Upper lobe of right lung (tissue), 1 donor: ENCODE results near the gene NPAS3. TPM values are rescaled to one million over a fixed set of nuclear protein-coding genes. Genes with fewer than 3 reads are reported as not detected.

Source experiments
- ATAC-seq: fragments of 200-7000 bp; cut with Tn5 transposase; one replicate; pipeline ENCODE4 v1.9.1; 2020; ENCODE audit warnings: mild to moderate bottlenecking, moderate library complexity
- DNase-seq: peaks from one replicate; pipeline ENCODE4 v3.0.0-alpha.2; 2020
- H3K27ac ChIP-seq: fragments of 200-600 bp; one replicate; pipeline ENCODE4 v1.8.0; 2022
- H3K27me3 ChIP-seq: fragments of 200-600 bp; one replicate; pipeline ENCODE4 v1.8.0; 2022; ENCODE audit warnings: mild to moderate bottlenecking
- H3K36me3 ChIP-seq: fragments of 200-600 bp; one replicate; pipeline ENCODE4 v1.8.0; 2022
- H3K4me1 ChIP-seq: fragments of 200-600 bp; one replicate; pipeline ENCODE4 v1.8.0; 2022
- H3K4me3 ChIP-seq: fragments of 200-600 bp; one replicate; pipeline ENCODE4 v1.8.0; 2022; ENCODE audit warnings: mild to moderate bottlenecking
- H3K9me3 ChIP-seq: fragments of 200-600 bp; one replicate; pipeline ENCODE4 v1.8.0; 2022
- intact Hi-C: fragments of 100-400 bp; cut with DNase I; formaldehyde crosslinking; loops from one replicate; pipeline ENCODE4 v1.11.0; 2022
- total RNA-seq: library from RNA; stranded (reverse); fragmentation: NEBNext Ultra II Directional; extraction: Animal tissue kit (Norgen Biotek cat#: 25700); gene quantifications from one replicate; pipeline ENCODE4 v1.2.1, GENCODE V29; 2021
- TF ChIP-seq, protein P1 (sequence below): fragments of 200-600 bp; IDR thresholded peaks from one replicate; pipeline ENCODE4 v1.8.0; 2022; ENCODE audit warnings: antibody characterized with exemption
- donor health status: DM: no; HTN: yes; CAD: no; lungs with severe emphysema.

The NPAS3 gene
- total RNA-seq, 1 donor from 2014 or later, result 1.2 TPM

GRCh38 chr14:33650430-33650829 is 711.8 kb downstream of the NPAS3 start:
- Histone ChIP-seq H3K27ac (no peak overlapping the region), H3K27me3 (no peaks in the 10 kb centered on the region), H3K4me3 (no peak overlapping the region), H3K36me3 (no peaks in the 10 kb centered on the region), H3K9me3 (no peaks in the 10 kb centered on the region), H3K4me1 (no peaks in the 10 kb centered on the region)
- no peak for ATAC-seq
- TF ChIP-seq, protein P1, sequence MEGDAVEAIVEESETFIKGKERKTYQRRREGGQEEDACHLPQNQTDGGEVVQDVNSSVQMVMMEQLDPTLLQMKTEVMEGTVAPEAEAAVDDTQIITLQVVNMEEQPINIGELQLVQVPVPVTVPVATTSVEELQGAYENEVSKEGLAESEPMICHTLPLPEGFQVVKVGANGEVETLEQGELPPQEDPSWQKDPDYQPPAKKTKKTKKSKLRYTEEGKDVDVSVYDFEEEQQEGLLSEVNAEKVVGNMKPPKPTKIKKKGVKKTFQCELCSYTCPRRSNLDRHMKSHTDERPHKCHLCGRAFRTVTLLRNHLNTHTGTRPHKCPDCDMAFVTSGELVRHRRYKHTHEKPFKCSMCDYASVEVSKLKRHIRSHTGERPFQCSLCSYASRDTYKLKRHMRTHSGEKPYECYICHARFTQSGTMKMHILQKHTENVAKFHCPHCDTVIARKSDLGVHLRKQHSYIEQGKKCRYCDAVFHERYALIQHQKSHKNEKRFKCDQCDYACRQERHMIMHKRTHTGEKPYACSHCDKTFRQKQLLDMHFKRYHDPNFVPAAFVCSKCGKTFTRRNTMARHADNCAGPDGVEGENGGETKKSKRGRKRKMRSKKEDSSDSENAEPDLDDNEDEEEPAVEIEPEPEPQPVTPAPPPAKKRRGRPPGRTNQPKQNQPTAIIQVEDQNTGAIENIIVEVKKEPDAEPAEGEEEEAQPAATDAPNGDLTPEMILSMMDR, result no peak
- DNase-seq, result no peak
- intact Hi-C loops, result no loop called here

DNA sequence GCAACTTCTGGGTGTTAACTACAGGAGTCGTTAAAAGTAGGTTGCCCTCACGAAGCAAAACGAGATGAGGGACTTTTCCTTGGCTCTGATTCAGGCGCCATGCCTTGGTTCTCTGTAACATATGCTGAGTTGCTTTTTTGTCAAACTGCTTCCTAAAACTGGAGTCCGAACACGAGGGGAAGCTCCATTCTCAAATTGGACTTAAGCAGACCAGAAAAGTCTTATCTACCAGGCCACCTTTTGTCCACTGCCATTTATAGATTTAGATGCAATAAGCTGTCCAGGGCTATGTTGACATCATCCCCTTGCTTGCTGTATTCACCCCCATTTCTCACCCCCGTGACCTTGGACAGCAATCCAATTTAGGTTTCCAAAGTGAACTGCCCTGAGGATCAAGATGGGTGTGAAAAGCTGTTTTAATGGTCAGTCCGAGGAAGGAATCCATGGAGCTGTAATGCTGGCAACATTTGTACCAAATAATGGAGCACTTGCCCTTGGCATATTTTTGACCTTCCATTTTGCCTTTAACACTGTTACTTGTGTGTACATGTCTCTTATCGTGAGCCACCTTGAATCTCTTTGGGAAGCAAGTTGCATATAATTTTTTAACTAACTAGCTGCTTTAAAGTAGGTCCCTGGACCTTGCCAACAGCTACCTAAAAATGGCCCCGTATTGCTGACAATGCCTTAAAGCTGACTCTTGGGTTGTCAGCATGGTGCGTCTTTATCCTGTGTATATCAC is 714.1 kb downstream of the NPAS3 start:
- H3K27me3 ChIP-seq, result no peaks in the 10 kb centered on the region
- TF ChIP-seq, protein P1, result no peak
- ATAC-seq (no peak), DNase-seq (no peak)
- no peak overlapping the region for H3K27ac ChIP-seq
- H3K36me3 ChIP-seq, result no peaks in the 10 kb centered on the region
- intact Hi-C loops, result no loop called here
- H3K4me1 ChIP-seq, result no peaks in the 10 kb centered on the region
- no peak overlapping the region for H3K4me3 ChIP-seq
- H3K9me3 ChIP-seq, result no peaks in the 10 kb centered on the region

DNA sequence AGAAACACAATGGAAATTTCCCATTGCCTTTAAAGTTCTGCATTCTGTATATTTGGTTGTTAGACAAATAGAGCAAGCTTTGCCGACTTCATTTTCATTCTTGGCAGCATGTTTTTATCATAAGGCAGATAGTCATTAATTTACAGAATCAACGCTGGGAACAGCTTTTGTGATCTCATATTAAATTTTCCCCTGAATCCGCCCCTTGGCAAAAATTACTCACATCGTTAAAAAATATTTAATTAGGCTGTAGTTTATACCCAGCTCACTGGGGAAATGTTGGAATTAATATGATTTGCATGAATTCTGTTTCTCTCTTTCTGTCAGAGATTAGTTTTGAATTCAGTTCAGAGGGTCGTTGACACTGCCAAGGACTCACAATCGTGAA is 714.6 kb downstream of the NPAS3 start:
- Histone ChIP-seq H3K4me3 (no peak overlapping the region), H3K9me3 (no peaks in the 10 kb centered on the region), H3K27me3 (no peaks in the 10 kb centered on the region), H3K27ac (no peak overlapping the region), H3K36me3 (no peaks in the 10 kb centered on the region), H3K4me1 (no peaks in the 10 kb centered on the region)
- TF ChIP-seq, protein P1, result no peak
- ATAC-seq (no peak), DNase-seq (no peak)
- intact Hi-C loops, result no loop called here

DNA sequence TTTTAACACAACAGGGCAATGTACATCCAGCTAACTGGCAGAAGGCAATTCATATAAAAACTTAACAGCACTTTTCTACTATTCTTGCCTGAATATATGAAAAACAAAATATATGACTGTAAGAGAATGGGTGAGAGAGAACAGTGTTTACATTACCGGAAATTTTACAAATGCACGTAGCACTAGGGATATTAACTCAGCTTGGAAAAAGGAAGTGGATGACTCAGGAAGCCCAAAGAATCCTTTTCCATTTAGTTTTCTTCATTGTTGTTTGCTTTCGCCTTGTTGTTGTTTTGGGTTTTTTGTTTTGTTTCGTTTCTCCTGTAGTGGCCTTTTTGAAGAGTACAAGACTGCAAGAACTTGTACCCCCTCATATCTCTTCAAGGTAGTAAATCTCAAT is 716.7 kb downstream of the NPAS3 start:
- Histone ChIP-seq H3K27me3 (no peaks in the 10 kb centered on the region), H3K27ac (no peak overlapping the region), H3K4me3 (no peak overlapping the region), H3K9me3 (no peaks in the 10 kb centered on the region), H3K4me1 (no peaks in the 10 kb centered on the region), H3K36me3 (no peaks in the 10 kb centered on the region)
- intact Hi-C loops, result no loop called here
- DNase-seq (no peak), ATAC-seq (no peak)
- TF ChIP-seq, protein P1, result no peak

GRCh38 chr14:33657476-33657875 is 718.8 kb downstream of the NPAS3 start:
- Histone ChIP-seq H3K27me3 (no peaks in the 10 kb centered on the region), H3K36me3 (no peaks in the 10 kb centered on the region), H3K4me3 (no peak overlapping the region), H3K27ac (no peak overlapping the region), H3K9me3 (no peaks in the 10 kb centered on the region), H3K4me1 (no peaks in the 10 kb centered on the region)
- DNase-seq (no peak), ATAC-seq (no peak)
- intact Hi-C loops, result no loop called here
- TF ChIP-seq, protein P1, result no peak

DNA sequence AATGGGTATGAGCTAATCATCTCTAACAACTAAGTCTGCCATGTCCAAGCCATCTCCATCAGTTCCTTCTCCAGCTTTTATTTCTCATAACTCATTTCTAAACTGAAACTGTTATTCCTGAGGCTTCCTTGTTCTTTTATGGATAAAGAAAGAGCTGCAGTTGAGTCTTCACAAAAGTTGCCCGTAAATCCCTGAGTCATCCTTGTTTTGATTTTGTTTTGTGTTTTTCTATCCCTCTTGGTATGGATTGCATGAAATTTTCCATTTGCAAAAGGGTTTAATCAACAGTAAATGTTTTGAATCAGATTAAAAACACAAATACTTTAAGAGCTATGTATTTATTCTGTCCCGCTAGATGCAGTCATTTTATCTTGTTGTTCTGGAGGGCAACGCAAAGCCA is 721.6 kb downstream of the NPAS3 start:
- no peak overlapping the region for H3K27ac ChIP-seq
- H3K4me1 ChIP-seq, result no peaks in the 10 kb centered on the region
- H3K4me3 ChIP-seq, result no peak overlapping the region
- H3K27me3 ChIP-seq, result no peaks in the 10 kb centered on the region
- ATAC-seq (no peak), DNase-seq (no peak)
- TF ChIP-seq, protein P1, result no peak
- H3K9me3 ChIP-seq, result no peaks in the 10 kb centered on the region
- intact Hi-C loops, result no loop called here
- H3K36me3 ChIP-seq, result no peaks in the 10 kb centered on the region
